WI38 (cell line): ENCODE data around the gene CPSF2.
"Not testable (repeated sequence)": the region's sequence is repeated elsewhere in the genome, so short reads cannot be mapped to it uniquely, and the experiment has no call there.

ENCODE experiments used
- H3K4me3 ChIP-seq: 2 replicates; pipeline ENCODE4 v1.5.1; 2011; ENCODE audit warnings: low read depth, mild to moderate bottlenecking, control low read depth, low read length
- TF ChIP-seq, protein P1 (sequence below): IDR thresholded peaks from 2 replicates; pipeline ENCODE4 v1.5.1; 2012; ENCODE audit warnings: low read depth, mild to moderate bottlenecking, control low read depth, low read length

Gene CPSF2

DNA sequence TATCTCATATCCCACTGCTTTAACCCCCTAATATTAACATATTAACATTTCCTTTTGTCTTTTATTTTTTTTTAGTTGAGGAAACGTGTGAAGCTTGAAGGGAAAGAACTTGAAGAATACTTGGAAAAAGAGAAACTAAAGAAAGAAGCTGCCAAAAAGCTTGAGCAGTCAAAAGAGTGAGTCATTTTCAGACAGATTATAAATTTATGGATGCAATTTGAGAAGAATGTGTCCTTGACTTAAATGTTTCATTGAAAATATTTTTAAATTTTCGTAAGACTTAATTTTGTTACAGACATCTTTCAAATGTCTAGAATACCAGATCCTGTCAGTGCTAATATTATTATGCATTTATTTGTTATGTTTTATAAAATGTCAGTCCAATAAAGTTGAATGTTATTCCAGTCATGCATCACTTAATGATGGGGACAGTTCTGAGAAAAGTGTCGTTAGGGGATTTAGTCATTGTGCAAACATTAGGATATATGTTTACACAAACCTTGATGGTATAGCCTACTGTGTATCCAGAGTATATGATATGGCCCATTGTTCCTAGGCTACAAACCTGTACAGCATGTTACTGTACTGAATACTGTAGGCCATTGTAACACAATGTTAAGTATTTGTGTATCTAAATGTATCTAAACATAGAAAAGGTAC, 32.6 kb downstream of the CPSF2 start:
- H3K4me3 ChIP-seq = no peak overlapping the region
- TF ChIP-seq, protein P1, sequence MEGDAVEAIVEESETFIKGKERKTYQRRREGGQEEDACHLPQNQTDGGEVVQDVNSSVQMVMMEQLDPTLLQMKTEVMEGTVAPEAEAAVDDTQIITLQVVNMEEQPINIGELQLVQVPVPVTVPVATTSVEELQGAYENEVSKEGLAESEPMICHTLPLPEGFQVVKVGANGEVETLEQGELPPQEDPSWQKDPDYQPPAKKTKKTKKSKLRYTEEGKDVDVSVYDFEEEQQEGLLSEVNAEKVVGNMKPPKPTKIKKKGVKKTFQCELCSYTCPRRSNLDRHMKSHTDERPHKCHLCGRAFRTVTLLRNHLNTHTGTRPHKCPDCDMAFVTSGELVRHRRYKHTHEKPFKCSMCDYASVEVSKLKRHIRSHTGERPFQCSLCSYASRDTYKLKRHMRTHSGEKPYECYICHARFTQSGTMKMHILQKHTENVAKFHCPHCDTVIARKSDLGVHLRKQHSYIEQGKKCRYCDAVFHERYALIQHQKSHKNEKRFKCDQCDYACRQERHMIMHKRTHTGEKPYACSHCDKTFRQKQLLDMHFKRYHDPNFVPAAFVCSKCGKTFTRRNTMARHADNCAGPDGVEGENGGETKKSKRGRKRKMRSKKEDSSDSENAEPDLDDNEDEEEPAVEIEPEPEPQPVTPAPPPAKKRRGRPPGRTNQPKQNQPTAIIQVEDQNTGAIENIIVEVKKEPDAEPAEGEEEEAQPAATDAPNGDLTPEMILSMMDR = no peak

DNA sequence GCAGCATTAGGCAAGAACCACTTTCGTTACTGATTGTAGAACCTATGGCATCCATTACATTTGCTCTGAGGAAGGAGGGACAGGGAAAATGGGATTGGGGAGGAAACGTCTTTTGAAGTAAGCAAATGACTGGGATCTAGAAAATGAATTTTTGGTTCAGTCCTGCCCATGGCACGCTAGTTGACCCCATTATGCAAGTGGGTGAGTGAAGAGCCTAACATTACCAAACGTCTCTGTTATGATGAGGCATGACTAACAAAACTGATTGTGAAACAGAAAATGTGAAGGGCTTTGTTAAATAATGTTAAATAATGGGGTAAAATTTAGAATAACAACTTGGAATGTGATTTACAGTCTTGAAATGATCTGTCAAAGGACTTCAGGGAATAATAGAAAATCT, 38.9 kb downstream of the CPSF2 start:
- H3K4me3 ChIP-seq = no peak overlapping the region
- TF ChIP-seq, protein P1 = no peak

DNA sequence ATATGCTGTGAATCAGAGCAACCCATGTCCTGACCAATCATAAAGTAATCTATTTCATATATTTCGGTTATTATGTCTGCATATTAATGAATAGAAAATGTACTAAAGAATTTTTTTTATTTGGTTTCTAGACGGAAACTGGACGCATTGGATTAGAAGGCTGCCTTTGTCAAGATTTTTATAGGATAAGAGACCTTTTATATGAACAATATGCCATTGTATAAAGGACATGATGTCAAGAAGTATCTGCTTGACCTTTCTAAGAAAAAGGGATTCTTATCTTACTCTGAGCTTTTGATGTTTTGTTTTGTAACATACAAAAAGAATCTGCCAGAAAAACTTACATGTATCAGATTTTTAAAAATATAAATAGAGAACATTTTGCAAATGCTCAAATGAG, 39.8 kb downstream of the CPSF2 start:
- no peak overlapping the region for H3K4me3 ChIP-seq
- TF ChIP-seq, protein P1 = no peak

DNA sequence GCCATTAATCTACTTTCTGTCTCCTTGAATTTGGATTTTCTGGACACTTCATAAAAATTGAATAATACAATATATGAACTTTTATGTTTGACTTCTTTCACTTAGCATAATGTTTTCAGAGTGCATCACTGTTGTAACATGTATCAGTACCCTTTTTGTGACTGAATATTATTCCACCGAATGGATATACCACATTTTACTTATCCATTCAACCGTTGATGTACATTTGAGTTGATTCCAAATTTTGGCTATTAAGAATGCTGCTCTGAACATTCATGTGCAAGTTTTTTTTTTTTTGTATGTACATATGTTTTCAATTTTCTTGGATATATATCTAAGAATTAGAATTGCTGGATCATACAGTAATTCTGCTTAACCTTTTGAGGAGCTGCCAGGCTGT, 43.2 kb downstream of the CPSF2 start:
- TF ChIP-seq, protein P1 = no peak
- H3K4me3 ChIP-seq = no peak overlapping the region

DNA sequence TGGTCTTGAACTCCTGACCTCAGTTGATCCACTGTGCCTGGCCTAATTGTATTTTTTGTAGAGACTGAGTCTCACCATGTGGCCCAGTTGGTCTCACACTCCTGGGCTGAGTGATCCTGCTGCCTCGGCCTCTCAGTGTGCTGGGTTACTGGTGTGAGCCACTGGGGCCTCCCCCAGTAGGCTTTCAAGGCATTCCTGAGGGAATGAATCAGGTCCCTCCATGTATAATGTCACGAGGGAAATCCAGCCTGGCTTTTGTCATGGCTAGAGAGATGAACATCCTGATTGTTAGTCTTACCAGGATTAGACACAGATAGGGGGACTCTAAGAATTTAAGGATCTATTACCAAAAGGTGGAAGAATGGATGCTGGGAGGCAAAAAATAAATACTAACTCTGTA, 51.9 kb downstream of the CPSF2 start:
- TF ChIP-seq, protein P1 = no peak
- H3K4me3 ChIP-seq = no peak overlapping the region

DNA sequence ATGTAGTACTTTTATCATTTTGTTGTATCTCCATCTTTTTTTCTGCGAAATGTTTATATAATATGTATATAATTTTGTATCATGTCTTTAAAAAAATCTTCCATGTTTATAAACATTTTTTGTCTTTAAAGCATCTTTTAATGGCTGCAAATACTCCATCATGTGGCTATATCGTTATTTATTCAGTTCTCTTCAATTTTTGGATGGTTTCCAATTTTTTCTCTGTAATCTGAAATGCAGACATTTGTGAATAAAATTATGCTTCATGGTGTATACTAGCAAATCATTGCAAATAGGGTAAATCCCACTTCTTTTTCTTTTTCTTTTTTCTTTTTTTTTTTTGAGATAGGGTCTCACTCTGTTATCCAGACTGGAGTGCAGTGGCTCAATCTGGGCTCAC, 54.0 kb downstream of the CPSF2 start:
- TF ChIP-seq, protein P1 = no peak
- no peak overlapping the region for H3K4me3 ChIP-seq

DNA sequence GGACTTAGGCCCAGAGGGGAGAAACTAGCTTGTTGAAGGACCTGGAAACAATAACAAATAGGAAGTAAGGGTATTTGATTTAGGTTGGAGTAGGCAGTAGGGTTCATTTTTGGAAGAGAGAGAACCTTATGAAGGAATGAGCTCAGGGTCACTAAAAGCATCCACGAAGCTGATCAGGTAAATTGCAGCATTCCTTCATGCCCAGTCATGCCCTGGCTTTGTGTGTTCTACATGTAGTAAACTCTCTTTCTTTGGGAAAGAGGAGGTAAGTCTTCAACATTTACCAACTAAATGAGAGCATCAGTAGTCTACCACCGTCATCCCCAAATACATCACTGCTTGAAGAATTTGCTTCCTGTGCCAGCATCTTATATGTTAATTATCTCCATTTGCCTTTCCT, 54.7 kb downstream of the CPSF2 start:
- no peak overlapping the region for H3K4me3 ChIP-seq
- TF ChIP-seq, protein P1 = no peak

DNA sequence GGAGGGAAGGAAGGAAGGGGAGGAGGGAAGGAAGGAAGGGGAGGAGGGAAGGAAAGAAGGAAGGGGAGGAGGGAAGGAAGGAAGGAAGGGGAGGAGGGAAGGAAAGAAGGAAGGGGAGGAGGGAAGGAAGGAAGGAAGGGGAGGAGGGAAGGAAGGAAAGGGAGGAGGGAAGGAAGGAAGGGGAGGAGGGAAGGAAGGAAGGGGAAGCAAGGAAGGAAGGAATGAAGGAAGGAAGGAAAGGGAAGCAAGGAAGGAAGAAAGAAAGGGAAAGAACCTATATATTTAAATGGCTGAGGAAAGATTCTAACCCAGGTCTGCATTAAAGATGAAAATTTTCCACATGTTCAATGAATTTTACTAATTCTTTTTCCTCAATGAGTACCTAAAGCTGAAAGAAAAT, 57.4 kb downstream of the CPSF2 start:
- H3K4me3 ChIP-seq = not testable (repeated sequence)
